Keratinocyte (primary cell): ENCODE measurements around the gene BMPR1B.

ENCODE experiments used
- EZH2 ChIP-seq: IDR thresholded peaks from one replicate; pipeline ENCODE4 v1.6.1; 2012; ENCODE audit warnings: inconsistent platforms, mild to moderate bottlenecking, low read length, moderate library complexity
- TF ChIP-seq, protein P1 (sequence below), 3 experiments: IDR thresholded peaks in 1 of 3; conservative IDR thresholded peaks in 1 of 3; optimal IDR thresholded peaks in 1 of 3; 2 replicates in 2 of 3; 3 replicates in 1 of 3; pipeline versions ENCODE3 to v1.5.1; 2011; ENCODE audit warnings: low read length in 3 of 3, mild to moderate bottlenecking in 3 of 3, moderate library complexity in 2 of 3, control low read depth in 1 of 3, inconsistent platforms in 1 of 3; ENCODE audit not compliant: insufficient read depth in 2 of 3; ENCODE audit errors: extremely low read depth in 1 of 3

DNA sequence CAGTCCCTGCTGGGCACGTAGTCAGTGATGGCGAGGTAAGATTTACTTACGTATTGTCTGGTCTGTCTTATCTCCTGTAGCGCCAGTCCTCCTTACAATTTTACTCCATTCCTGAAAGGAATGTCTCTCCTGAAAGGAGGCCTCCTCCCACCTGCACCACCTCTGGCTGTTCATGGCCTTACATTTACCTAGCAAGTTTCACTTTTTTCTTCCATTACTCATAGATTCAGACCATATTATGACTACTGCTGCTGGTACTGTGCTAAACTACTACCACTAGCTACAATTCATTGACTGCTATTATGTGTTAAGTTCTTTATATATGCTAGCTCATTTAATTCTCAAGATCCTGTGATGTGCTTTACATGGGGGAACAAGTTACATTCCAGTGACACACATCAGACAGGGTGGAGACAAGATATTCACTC, 189.9 kb downstream of the BMPR1B start:
- TF ChIP-seq, protein P1, sequence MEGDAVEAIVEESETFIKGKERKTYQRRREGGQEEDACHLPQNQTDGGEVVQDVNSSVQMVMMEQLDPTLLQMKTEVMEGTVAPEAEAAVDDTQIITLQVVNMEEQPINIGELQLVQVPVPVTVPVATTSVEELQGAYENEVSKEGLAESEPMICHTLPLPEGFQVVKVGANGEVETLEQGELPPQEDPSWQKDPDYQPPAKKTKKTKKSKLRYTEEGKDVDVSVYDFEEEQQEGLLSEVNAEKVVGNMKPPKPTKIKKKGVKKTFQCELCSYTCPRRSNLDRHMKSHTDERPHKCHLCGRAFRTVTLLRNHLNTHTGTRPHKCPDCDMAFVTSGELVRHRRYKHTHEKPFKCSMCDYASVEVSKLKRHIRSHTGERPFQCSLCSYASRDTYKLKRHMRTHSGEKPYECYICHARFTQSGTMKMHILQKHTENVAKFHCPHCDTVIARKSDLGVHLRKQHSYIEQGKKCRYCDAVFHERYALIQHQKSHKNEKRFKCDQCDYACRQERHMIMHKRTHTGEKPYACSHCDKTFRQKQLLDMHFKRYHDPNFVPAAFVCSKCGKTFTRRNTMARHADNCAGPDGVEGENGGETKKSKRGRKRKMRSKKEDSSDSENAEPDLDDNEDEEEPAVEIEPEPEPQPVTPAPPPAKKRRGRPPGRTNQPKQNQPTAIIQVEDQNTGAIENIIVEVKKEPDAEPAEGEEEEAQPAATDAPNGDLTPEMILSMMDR (optimal IDR thresholded peaks at IDR 0.05 in 1 of 3, IDR thresholded peaks at IDR 0.05 in 1 of 3, conservative IDR thresholded peaks at IDR 0.05 in 1 of 3; ENCODE audit: extremely low read depth in 1 of 3, insufficient read depth in 2 of 3, low read length in 3 of 3), result peak in 1 of 3 experiments; percentile 28
- no peak for TF ChIP-seq EZH2
